Colonic mucosa (tissue), 4 donors: ENCODE results near the gene SGK1. TPM values are rescaled to one million over a fixed set of nuclear protein-coding genes. Genes with fewer than 3 reads are reported as not detected.
A peak's percentile ranks its signal among the peaks of the same experiment; 100 is the strongest.
"Not testable (repeated sequence)": the region's sequence is repeated elsewhere in the genome, so short reads cannot be mapped to it uniquely, and the experiment has no call there.

Source experiments
- DNase-seq: peaks from one replicate; pipeline ENCODE4 v3.0.0-alpha.2; 2020
- H3K27ac ChIP-seq: fragments of 200-600 bp; one replicate; pipeline ENCODE4 v1.8.0; 2021
- H3K27me3 ChIP-seq: fragments of 200-600 bp; one replicate; pipeline ENCODE4 v1.8.0; 2021
- H3K36me3 ChIP-seq: fragments of 200-600 bp; one replicate; pipeline ENCODE4 v1.8.0; 2021
- H3K4me1 ChIP-seq: fragments of 200-600 bp; one replicate; pipeline ENCODE4 v1.8.0; 2021; ENCODE audit warnings: mild to moderate bottlenecking
- H3K4me3 ChIP-seq: fragments of 200-600 bp; one replicate; pipeline ENCODE4 v1.8.0; 2021
- H3K9ac ChIP-seq, 2 donors: one replicate each; pipeline ENCODE4 v1.7.0; 2013; ENCODE audit warnings: control low read depth in 2 of 2, low read depth in 2 of 2, low read length in 2 of 2
- H3K9me3 ChIP-seq: fragments of 200-600 bp; one replicate; pipeline ENCODE4 v1.8.0; 2021
- CTCF ChIP-seq: fragments of 200-600 bp; IDR thresholded peaks from one replicate; pipeline ENCODE4 v1.8.0; 2022; ENCODE audit warnings: antibody characterized with exemption, mild to moderate bottlenecking
- intact Hi-C: fragments of 100-400 bp; cut with DNase I; formaldehyde crosslinking; loops from one replicate; pipeline ENCODE4 v1.14.1; 2022
- total RNA-seq, 2 donors: library from RNA; stranded (reverse); fragmentation: NEBNext Ultra II Directional in 1 of 2; extraction: Animal tissue kit (Norgen Biotek cat#: 25700) in 1 of 2; gene quantifications; one replicate each; pipeline ENCODE4 v1.2.1, GENCODE V29; 2021
- donor health status: healthy.
- donor health status: DM: no; HTN: no; CAD: no.
- donor health status: DM: no; HTN: no; CAD: no.

Gene SGK1
- total RNA-seq, 2 donors from 2014 or later = 12.0 to 41.5 TPM

GRCh38 chr6:134288538-134289203, 29.2 kb downstream of the SGK1 start:
- intact Hi-C loops = no loop called here
- Histone ChIP-seq H3K36me3 (no peaks in the 10 kb centered on the region), H3K9me3 (no peaks in the 10 kb centered on the region), H3K9ac (no peak overlapping the region), H3K27me3 (no peaks in the 10 kb centered on the region), H3K4me3 (no peak overlapping the region), H3K27ac (peak overlapping the region; percentile 3), H3K4me1 (no peaks in the 10 kb centered on the region)
- TF ChIP-seq CTCF = no peak
- no peak for DNase-seq

- Histone ChIP-seq H3K4me3 (no peak overlapping the region), H3K27me3 (no peaks in the 10 kb centered on the region), H3K9me3 (no peaks in the 10 kb centered on the region), H3K27ac (no peak overlapping the region), H3K4me1 (no peaks in the 10 kb centered on the region), H3K36me3 (no peaks in the 10 kb centered on the region), H3K9ac (no peak overlapping the region)
- no peak for DNase-seq
- intact Hi-C loops = no loop called here
- TF ChIP-seq CTCF = no peak
Observed at GRCh38 chr6:134287859-134288537, 29.9 kb downstream of the SGK1 start.

GRCh38 chr6:134282816-134283215, 35.1 kb downstream of the SGK1 start:
- H3K27me3 ChIP-seq = no peaks in the 10 kb centered on the region
- H3K9me3 ChIP-seq = no peaks in the 10 kb centered on the region
- no peak overlapping the region for H3K4me3 ChIP-seq
- no peaks in the 10 kb centered on the region for H3K4me1 ChIP-seq
- no peaks in the 10 kb centered on the region for H3K36me3 ChIP-seq
- H3K27ac ChIP-seq = no peak overlapping the region
- TF ChIP-seq CTCF = no peak
- DNase-seq = no peak
- intact Hi-C loops = no loop called here
- no peak overlapping the region for H3K9ac ChIP-seq

GRCh38 chr6:134281388-134281787, 36.5 kb downstream of the SGK1 start:
- Histone ChIP-seq H3K4me1 (no peaks in the 10 kb centered on the region), H3K4me3 (no peak overlapping the region), H3K9ac (no peak overlapping the region), H3K9me3 (no peaks in the 10 kb centered on the region), H3K36me3 (no peaks in the 10 kb centered on the region), H3K27me3 (no peaks in the 10 kb centered on the region), H3K27ac (no peak overlapping the region)
- no peak for DNase-seq
- intact Hi-C loops = no loop called here
- no peak for TF ChIP-seq CTCF

GRCh38 chr6:134278000-134278399, 39.9 kb downstream of the SGK1 start:
- no peak overlapping the region for H3K9ac ChIP-seq
- H3K9me3 ChIP-seq = no peaks in the 10 kb centered on the region
- H3K4me1 ChIP-seq = no peaks in the 10 kb centered on the region
- no peak for TF ChIP-seq CTCF
- H3K36me3 ChIP-seq = no peaks in the 10 kb centered on the region
- intact Hi-C loops = no loop called here
- no peak overlapping the region for H3K27ac ChIP-seq
- H3K4me3 ChIP-seq = no peak overlapping the region
- no peak for DNase-seq
- no peaks in the 10 kb centered on the region for H3K27me3 ChIP-seq

GRCh38 chr6:134276891-134277377, 41.0 kb downstream of the SGK1 start:
- H3K27me3 ChIP-seq, H3K4me1 ChIP-seq, H3K4me3 ChIP-seq, H3K9ac ChIP-seq, H3K9me3 ChIP-seq, DNase-seq, H3K27ac ChIP-seq, H3K36me3 ChIP-seq, intact Hi-C loops: not testable (repeated sequence)
